NK-92 (cell line): ENCODE data around the gene DBN1.
A peak's percentile ranks its signal among the peaks of the same experiment; 100 is the strongest.
"Not testable (repeated sequence)": the region's sequence is repeated elsewhere in the genome, so short reads cannot be mapped to it uniquely, and the experiment has no call there.

Source experiments
- DNase-seq: peaks from one replicate; lab custom pipeline; 2025; ENCODE audit not compliant: unreplicated experiment; lab: John Stamatoyannopoulos, UW

Gene DBN1

DNA sequence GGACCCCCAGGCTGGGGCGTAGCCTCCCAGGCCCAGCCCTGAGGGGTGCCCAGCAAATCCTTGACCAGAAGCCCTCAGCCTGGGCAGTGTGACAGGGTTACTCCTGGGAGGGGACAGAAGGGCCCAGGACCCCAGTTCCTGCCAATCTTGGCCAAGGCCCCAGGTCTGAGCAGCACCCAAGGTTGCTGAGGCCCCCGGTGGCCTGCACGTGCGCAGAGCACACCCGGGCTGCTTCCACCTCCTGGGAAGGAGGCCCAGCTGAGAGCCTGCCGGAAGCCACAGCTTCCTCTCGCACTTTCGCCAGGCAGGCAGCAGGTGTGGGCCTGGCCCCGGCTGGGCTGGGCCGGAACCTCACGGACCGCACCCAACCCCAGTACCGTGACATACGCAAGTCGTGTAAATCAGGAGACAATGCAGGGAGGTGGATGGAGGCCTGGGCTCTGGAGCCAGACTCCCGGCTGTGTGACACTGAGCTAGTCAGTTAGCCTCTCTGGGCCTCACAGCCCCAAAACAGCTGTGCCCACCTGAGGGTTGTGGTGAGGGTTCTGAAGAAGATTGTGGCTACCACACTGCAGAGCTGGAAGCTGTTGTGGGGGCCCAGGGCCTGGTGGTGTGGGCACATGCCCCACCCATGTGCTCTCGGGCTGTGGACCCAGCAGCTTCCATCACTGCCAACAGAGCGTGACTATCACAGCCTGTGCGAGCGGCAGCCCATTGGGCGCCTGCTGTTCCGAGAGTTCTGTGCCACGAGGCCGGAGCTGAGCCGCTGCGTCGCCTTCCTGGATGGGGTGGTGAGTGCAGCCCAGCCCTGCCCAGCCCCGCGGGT, 41.9 kb downstream of the DBN1 start:
- no peak for DNase-seq

DNA sequence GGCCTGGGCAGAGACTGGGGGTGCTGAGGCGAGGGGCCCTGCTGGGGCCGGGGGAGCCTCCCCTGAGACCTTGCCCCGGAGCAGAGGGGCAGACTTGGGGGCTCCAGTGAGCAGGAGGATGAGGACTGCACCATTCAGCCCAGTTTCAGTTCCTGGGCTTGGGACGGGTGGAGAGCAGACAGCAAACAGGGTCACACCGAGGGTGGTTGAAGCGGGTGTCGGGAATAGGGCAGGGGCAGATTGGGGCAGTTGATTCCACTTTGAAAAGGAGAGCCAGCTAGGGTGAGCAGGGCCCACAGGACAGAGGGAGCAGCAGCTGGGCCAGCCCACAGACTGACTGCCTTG, 42.5 kb downstream of the DBN1 start:
- no peak for DNase-seq

DNA sequence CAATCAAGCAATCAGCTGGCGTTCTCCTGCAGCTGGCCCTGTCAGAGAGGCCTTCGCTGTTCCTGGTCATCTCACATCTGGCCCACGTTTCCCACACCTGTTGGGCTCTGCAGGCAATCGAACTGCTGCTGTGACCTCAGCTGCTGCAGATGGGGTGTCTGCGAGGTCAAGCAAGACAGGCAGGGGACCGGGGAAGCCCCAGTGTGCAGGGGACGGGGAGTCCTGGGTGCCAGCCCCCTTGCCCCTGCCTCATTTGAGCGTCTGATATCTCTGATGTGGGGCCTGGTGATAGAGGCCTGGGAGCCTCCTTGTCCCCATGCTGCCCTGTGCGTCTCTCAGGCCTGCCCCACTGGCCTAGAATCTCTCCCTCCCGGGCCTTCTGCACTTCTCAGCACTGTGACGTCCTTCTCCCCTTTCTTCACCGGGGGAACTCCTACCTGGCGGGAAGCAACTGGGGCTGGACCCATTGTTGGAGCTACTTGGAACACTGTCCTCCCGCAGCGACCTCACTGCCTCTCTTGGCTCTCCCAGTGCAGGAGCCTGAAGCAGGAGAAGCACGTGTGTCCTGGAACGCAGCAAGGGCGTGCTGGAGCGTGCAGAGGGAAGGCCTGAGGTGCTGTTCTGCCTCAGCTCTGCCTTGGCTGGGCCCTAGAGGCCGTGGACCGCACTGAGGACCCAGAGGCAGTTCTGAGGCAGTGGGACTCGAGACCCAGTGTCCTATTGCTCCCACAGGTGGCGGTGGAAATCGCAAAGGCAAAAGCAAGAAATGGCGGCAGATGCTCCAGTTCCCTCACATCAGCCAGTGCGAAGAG, 43.1 kb downstream of the DBN1 start:
- no peak for DNase-seq

- DNase-seq: no peak
Measured at GRCh38 chr5:177429248-177430040, 44.0 kb downstream of the DBN1 start.

- DNase-seq: no peak
Measured at GRCh38 chr5:177428574-177429217, 44.7 kb downstream of the DBN1 start.

DNA sequence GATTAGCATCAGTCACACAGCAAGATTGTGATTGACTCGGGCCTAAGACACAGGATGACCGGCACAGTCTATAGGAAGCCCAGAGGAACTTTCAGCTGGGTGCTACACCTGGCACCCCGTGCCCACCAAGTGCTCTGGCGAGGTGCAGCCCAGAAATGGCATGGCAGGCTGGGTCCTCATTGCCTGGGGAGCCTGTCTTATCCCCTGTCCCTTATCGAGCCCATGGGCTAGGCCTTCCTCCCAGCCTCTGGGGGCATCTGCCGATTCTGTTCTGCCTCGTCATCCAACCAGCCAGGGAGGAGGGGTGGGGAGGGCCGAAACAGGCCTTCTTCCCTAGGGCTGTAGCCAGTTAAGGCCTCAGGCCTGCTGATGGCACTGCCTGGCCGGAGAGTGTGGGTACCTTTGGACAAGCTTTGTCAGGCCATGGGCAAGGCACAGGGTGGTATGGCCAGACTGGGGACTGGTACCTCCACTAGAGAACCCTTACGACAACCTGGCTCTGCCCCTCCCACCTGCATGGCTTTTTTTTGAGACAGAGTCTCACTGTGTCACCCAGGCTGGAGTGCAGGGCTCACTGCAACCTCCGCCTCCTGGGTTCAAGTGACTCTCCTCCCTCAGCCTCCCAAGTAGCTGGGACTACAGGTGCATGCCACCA, 45.4 kb downstream of the DBN1 start:
- no peak for DNase-seq

DNA sequence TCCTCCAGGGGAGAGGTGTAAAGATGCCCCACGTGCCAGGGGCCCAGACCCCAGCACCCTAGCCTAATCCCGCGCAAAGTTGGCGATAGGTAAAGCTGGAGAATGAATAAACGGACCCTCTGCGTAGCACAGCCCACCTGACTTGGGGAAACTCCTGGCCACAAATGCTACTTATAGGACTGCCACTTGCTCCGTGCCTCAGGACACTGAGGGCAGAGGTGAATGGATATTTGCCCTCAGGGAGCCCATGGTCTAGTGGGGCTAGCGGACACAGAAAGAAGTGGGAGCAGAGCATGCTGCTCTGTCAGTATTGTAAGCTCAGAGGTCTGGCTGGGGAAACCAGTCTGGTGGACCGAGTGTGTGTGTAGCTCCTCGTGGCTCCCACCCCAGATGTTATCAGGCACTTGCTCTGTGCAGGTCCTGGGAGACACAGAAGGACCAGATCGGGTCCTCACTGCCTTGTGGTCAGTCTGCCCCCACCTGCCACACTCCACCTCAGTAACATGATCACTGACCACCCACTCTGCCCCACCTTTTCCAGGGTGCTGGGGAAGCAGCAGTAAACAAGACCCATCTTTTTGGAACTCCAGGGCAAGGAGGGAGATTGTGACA, 46.1 kb downstream of the DBN1 start:
- DNase-seq: no peak

DNA sequence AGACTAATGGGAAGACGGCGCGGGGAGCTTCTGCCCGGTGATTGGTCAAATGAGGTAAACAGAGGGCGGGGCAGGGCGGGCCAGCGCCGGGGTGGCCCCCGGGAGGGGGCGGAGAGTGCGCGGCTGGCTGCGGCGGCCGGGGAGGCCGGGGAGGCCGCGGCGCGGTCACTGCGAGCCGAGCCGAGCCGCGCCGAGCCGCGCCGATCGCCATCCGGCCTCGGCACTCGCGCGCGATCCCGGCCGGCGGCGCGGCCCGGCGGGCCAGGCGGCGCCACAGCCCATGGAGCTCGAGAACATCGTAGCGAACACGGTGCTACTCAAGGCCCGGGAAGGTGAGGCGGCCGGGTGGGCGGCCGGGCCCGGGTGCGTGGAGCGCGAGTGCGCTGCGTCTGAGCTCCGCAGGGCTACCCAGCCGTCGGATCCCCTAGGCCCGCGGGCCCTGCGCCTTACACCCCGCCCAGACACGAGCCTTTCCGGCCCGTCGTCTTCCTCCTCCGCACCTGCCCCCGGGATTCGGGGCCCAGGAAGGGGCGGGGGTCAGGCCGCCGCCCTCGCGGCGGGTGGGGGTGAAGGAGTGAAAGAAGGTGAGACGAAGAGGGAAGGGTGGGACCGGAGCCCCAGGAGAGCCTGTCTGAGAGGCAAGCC, 46.7 kb downstream of the DBN1 start, which contains the start of gene GRK6:
Gene GRK6, plus strand, starts transcription at position 111 of the 645 bp plus-strand sequence. Its CDS starts 170 bp downstream, at position 281.
- DNase-seq: no peak

DNA sequence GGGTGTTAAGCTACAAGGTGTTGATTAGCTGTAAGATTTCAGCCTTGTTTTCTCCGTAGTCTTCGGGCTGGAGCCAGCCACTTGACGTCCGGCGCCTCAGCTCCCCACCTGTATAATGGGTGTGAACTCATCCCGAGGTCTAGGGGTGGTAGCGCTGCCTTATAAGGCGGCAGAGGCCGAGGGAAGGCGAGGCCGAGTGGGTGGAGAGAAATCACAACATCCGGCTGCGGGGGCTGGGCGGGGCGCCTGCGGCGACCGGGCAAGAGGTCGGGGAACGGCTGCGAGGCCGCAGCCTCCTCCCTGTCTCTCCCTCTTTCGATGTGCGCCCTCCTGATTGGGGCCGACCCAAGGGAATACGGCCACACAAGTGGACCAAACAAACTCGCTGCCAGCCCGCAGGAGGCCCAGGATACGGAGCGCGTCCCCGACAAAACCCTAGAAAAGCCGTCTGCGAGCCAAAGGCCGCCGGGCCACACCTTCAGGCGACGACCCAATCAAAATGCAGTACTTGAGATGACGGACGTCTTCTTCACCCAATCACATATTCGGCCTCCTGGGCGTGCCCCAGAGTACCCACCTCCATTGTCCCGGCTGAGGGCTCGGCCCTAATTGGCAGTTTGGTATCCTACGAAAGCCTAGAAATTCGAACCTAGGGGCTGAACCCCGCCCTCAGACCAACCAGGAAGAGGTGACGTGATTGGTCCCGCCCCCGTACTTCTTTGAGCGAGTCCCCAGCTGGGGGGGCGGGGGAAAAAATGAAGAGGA, 47.5 kb downstream of the DBN1 start:
- DNase-seq: peak; percentile 97

GRCh38 chr5:177425196-177425800, 48.1 kb downstream of the DBN1 start:
- no peak for DNase-seq

- DNase-seq: no peak
Measured at GRCh38 chr5:177423671-177424070, 49.8 kb downstream of the DBN1 start.

DNA sequence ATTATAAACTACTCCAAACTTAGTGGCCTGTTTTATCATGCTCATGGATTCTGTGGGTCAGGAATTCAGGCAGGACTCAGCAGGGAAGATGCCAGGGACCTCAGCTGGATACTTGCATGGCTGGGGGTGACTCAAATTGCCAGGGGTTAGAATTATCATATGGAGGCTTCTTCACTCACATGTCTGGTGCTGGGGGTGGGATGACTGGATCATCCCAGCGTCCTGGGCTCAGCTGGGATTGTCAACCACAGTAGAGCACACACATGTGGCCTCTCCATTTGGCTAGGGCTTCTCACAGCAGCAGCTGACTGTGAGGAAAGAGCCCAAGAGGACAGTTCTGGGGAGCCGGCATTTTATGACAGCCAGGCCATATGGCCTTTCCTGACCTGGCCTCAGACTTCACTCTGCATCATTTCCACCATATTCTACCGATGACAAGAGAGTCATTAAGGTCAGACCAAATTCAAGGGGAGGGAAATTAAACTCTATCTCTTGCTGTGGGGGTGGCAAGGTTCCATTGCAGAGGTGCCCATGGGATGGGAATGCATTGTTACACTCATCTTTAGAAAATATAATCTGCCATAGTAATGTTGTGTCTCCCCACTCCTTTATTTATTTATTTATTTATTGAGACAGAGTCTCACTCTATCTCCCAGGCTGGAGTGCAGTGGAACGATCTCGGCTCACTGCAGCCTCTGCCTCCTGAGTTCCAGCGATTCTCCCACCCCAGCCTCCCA, 52.2 kb downstream of the DBN1 start:
- no peak for DNase-seq

DNA sequence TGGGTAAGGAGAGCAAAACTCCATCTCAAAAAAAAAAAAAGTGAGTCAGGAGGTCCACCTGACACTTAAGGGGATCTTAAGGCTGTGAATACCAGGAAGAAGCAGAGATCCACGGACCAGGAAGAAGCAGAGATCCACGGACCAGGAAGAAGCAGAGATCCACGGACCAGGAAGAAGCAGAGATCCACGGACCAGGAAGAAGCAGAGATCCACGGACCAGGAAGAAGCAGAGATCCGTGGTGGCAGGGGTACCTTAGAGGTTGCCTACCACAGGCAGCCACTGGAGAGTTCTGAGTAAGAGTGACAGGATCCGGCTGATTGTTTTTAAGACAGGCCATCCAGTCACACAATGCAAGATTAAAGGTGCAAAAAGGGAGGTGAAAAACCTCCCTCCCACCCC, 53.0 kb downstream of the DBN1 start:
- not testable (repeated sequence) for DNase-seq

DNA sequence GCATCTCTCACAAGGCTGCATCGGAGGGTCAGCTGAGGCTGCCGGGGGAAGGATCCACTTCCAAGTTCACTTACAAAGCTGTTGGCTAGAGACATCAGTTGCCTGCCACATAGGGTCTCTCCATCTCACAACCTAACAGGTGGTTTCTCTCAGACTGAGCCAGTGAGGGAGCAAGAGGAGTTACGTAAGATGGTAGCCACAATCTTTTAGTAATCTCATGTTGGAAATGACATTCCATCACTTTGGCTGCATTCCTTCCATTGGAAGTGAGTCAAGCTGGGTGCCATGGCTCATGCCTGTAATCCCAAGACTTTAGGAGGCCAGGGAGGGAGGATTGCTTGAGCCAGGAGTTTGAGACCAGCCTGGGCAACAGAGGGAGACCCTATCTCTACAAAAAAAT, 54.4 kb downstream of the DBN1 start:
- no peak for DNase-seq

GRCh38 chr5:177417081-177417480, 56.4 kb downstream of the DBN1 start:
- DNase-seq: not testable (repeated sequence)

DNA sequence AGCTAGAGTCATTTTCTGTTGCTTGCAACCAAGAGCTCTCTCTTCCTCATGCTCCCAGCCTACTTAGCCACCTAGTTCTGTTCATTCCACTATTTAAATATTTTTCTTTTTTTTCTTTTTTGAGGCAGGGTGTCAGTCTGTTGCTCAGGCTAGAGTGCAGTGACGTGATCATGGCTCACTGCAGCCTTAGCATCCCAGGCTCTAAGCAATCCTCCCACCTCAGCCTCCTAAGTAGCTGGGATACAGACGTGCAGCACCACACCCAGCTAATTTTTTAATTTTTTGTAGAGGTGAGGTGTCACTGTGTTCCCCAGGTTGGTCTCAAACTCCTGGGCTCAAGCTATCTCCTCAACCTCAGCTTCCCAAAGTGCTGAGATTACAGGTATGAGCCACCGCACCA, 59.0 kb downstream of the DBN1 start:
- no peak for DNase-seq

- no peak for DNase-seq
Measured at GRCh38 chr5:177412603-177413233, 60.7 kb downstream of the DBN1 start.
